A673 (cell line): ENCODE measurements around the gene ANKRD44. TPM values are rescaled to one million over a fixed set of nuclear protein-coding genes. Genes with fewer than 3 reads are reported as not detected.

Experiments used
- BruUV-seq: library from RNA; stranded (reverse); fragments of 400-500 nt; replicated peaks from 2 replicates; lab custom pipeline; 2021; lab: Mats Ljungman, UMichigan
- CTCF ChIA-PET: fragments of 300-600 bp; sonication (Branson Sonifier 250); formaldehyde crosslinking; loops from one replicate; lab custom pipeline; 2022; ENCODE audit warnings: antibody characterized with exemption; lab: Charles Lee
- POLR2A ChIA-PET: fragments of 300-600 bp; sonication (Branson Sonifier 250); formaldehyde crosslinking; loops from one replicate; lab custom pipeline; 2022; ENCODE audit warnings: antibody characterized with exemption; ENCODE audit not compliant: low non-redundant PET; lab: Charles Lee
- DNase-seq: peaks from one replicate; pipeline ENCODE4 v3.0.0-alpha.2; 2015; ENCODE audit warnings: low spot score
- H3K27ac ChIP-seq: fragments of 200-600 bp; sonication (generic); 2 replicates; pipeline ENCODE4 v1.5.1; 2016; ENCODE audit warnings: mixed run types, low read depth, mild to moderate bottlenecking, mixed read lengths, antibody characterized with exemption, low read length; ENCODE audit not compliant: poor library complexity, severe bottlenecking
- H3K27me3 ChIP-seq: fragments of 200-600 bp; sonication (generic); replicated peaks from 2 replicates; pipeline ENCODE4 v1.6.1; 2017; ENCODE audit warnings: mixed run types, low read depth, mild to moderate bottlenecking, mixed read lengths, antibody characterized with exemption, low read length; ENCODE audit not compliant: insufficient read depth, poor library complexity
- H3K36me3 ChIP-seq: fragments of 200-600 bp; sonication (generic); 2 replicates; pipeline ENCODE4 v1.6.1; 2016; ENCODE audit warnings: mixed run types, mild to moderate bottlenecking, mixed read lengths, antibody characterized with exemption, low read length; ENCODE audit not compliant: insufficient read depth, poor library complexity, severe bottlenecking
- H3K4me1 ChIP-seq: fragments of 200-600 bp; sonication (generic); 2 replicates; pipeline ENCODE4 v1.6.1; 2017; ENCODE audit warnings: mixed run types, mild to moderate bottlenecking, mixed read lengths, antibody characterized with exemption, low read length; ENCODE audit not compliant: insufficient read depth, poor library complexity, severe bottlenecking
- H3K4me3 ChIP-seq: fragments of 200-600 bp; sonication (generic); 2 replicates; pipeline ENCODE4 v1.5.1; 2016; ENCODE audit warnings: low read depth, mixed run types, mild to moderate bottlenecking, mixed read lengths, low read length; ENCODE audit not compliant: poor library complexity, severe bottlenecking
- H3K9me3 ChIP-seq: fragments of 200-600 bp; sonication (generic); 2 replicates; pipeline ENCODE4 v1.6.1; 2016; ENCODE audit warnings: mixed run types, low read depth, mild to moderate bottlenecking, mixed read lengths, antibody characterized with exemption, low read length; ENCODE audit not compliant: poor library complexity, severe bottlenecking
- EZH2 ChIP-seq: fragments of 200-600 bp; sonication (generic); IDR thresholded peaks from 2 replicates; pipeline ENCODE4 v1.6.1; 2017; ENCODE audit warnings: borderline replicate concordance, low read depth, mild to moderate bottlenecking, mixed read lengths, antibody characterized with exemption, low read length; ENCODE audit not compliant: poor library complexity, severe bottlenecking
- intact Hi-C: fragments of 100-400 bp; cut with micrococcal nuclease; formaldehyde crosslinking; loops from one replicate; pipeline ENCODE4 v1.10.0; 2022; ENCODE audit not compliant: unreplicated experiment
- total RNA-seq: library from RNA; stranded (reverse); gene quantifications from 2 replicates; pipeline ENCODE4 v1.2.3, GENCODE V29; 2021
- TF ChIP-seq, protein P1 (sequence below): fragments of 300-800, 200-600 bp; sonication (generic); conservative IDR thresholded peaks from 2 replicates; pipeline ENCODE4 v1.5.1; 2017; ENCODE audit warnings: low read depth, mild to moderate bottlenecking, antibody characterized with exemption, low read length, moderate library complexity, mixed read lengths

The ANKRD44 gene
- total RNA-seq, 1 experiment from 2014 or later, result 17.0 TPM

GRCh38 chr2:197136452-197136851 is 174.1 kb downstream of the ANKRD44 start:
- H3K27ac ChIP-seq, result no peak overlapping the region
- BruUV-seq, result no TSS peak

DNA sequence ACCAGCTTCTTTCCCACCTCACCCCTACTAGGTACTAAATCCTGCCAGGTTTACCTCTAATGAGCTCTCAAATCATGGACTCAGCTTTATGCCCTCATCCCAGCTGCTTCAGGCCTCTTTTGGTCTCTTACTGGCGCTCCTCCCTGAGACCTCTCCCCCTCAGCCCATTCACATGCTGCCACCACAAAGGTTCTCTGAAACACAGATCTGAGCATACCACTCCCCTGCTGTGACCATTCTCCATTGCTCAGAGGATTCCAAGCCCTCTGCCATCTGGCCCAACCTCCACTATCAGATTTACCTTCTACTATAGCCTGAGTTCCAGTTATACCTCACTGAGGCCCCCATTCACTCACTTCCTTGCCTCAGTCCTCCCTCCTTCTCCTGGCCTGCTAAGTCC is 174.8 kb downstream of the ANKRD44 start:
- Histone ChIP-seq H3K4me3 (no peak overlapping the region), H3K27ac (no peak overlapping the region), H3K36me3 (no peaks in the 10 kb centered on the region), H3K27me3 (no peaks in the 10 kb centered on the region), H3K4me1 (no peaks in the 10 kb centered on the region), H3K9me3 (no peaks in the 10 kb centered on the region)
- intact Hi-C loops, result no loop called here
- BruUV-seq, result no TSS peak
- DNase-seq, result no peak
- ChIA-PET CTCF (no interaction called here), POLR2A (no interaction called here)
- TF ChIP-seq, protein P1, sequence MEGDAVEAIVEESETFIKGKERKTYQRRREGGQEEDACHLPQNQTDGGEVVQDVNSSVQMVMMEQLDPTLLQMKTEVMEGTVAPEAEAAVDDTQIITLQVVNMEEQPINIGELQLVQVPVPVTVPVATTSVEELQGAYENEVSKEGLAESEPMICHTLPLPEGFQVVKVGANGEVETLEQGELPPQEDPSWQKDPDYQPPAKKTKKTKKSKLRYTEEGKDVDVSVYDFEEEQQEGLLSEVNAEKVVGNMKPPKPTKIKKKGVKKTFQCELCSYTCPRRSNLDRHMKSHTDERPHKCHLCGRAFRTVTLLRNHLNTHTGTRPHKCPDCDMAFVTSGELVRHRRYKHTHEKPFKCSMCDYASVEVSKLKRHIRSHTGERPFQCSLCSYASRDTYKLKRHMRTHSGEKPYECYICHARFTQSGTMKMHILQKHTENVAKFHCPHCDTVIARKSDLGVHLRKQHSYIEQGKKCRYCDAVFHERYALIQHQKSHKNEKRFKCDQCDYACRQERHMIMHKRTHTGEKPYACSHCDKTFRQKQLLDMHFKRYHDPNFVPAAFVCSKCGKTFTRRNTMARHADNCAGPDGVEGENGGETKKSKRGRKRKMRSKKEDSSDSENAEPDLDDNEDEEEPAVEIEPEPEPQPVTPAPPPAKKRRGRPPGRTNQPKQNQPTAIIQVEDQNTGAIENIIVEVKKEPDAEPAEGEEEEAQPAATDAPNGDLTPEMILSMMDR, result no peak
- TF ChIP-seq EZH2, result no peak

More at GRCh38 chr2:197136452-197136851, 174.1 kb downstream of the ANKRD44 start:
- Histone ChIP-seq H3K4me3 (no peak overlapping the region), H3K4me1 (no peaks in the 10 kb centered on the region), H3K27me3 (no peaks in the 10 kb centered on the region), H3K36me3 (no peaks in the 10 kb centered on the region), H3K9me3 (no peaks in the 10 kb centered on the region)
- DNase-seq, result no peak
- TF ChIP-seq EZH2, result no peak
- TF ChIP-seq, protein P1, result no peak
- intact Hi-C loops, result no loop called here
- ChIA-PET POLR2A (no interaction called here), CTCF (interaction anchor here (0.6 kb wide), 1 partner anchor 182 kb away, joined by 4 read pairs; no protein-coding TSS in a partner anchor)

DNA sequence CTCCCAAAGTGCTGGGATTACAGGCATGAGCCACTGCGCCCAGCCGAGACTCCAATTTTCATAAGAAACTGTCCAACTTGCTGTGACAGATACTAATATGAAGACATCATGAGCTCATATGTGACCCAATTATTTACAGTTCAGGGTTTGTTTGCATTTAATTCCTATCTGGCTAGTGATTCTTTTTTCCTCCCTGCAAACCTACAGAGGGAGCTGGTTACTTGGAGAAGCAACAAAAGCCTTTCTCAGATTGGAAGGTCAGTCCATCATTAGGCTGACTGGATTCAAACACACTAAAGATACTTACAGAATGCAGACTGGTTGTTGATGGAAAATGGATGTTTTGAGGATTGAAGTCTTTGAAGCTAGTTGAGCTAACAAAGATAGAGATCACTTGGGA is 176.4 kb downstream of the ANKRD44 start:
- intact Hi-C loops, result no loop called here
- TF ChIP-seq EZH2, result no peak
- TF ChIP-seq, protein P1, result no peak
- Histone ChIP-seq H3K4me3 (no peak overlapping the region), H3K27ac (no peak overlapping the region), H3K9me3 (no peaks in the 10 kb centered on the region), H3K4me1 (no peaks in the 10 kb centered on the region), H3K27me3 (no peaks in the 10 kb centered on the region), H3K36me3 (no peaks in the 10 kb centered on the region)
- no TSS peak for BruUV-seq
- ChIA-PET CTCF (interaction anchor here (0.7 kb wide), 1 partner anchor 34 kb away, joined by 3 read pairs; no protein-coding TSS in a partner anchor), POLR2A (no interaction called here)
- no peak for DNase-seq
